ENCODE measurements around the gene RASSF3. TPM values are rescaled to one million over a fixed set of nuclear protein-coding genes. Genes with fewer than 3 reads are reported as not detected.
A peak's percentile ranks its signal among the peaks of the same experiment; 100 is the strongest.

The RASSF3 gene
- total and polyA plus RNA-seq, 2 of the 13 experiments (the other 11 are each of a cell fraction or from before 2014, with no cell fraction given), result 15.5 to 16.0 TPM

- TF ChIP-seq ZNF687 (CRISPR knock-in tag; IDR thresholded peaks at IDR 0.05) (peak; percentile 66), ZBTB46 (CRISPR knock-in tag; IDR thresholded peaks at IDR 0.05; ENCODE audit: borderline replicate concordance) (no peak), MLX (CRISPR knock-in tag; IDR thresholded peaks at IDR 0.05) (peak; percentile 42; the same call in 1 of the 2 replicates), MTA3 (CRISPR knock-in tag; IDR thresholded peaks at IDR 0.05) (no peak), SKIL (CRISPR knock-in tag; IDR thresholded peaks at IDR 0.05; ENCODE audit: borderline replicate concordance) (0 out of 2 replicates have a peak, but pooled peaks have one; percentile 26), PAXIP1 (CRISPR knock-in tag; conservative IDR thresholded peaks at IDR 0.05) (peak; percentile 81), ZNF557 (CRISPR knock-in tag; IDR thresholded peaks at IDR 0.05) (no peak), PPARG (CRISPR knock-in tag; conservative IDR thresholded peaks at IDR 0.05) (peak; percentile 70), HNF1B (CRISPR knock-in tag; IDR thresholded peaks at IDR 0.05) (0 out of 2 replicates have a peak, but pooled peaks have one; percentile 28), CEBPG (CRISPR knock-in tag; IDR thresholded peaks at IDR 0.05) (peak; percentile 41; the same call in 1 of the 2 replicates), SRY (CRISPR knock-in tag; IDR thresholded peaks at IDR 0.05) (no peak), ETV5 (CRISPR knock-in tag; IDR thresholded peaks at IDR 0.05; ENCODE audit: borderline replicate concordance) (peak; percentile 98), E2F1 (CRISPR knock-in tag; IDR thresholded peaks at IDR 0.05) (no peak)
Observed at GRCh38 chr12:64672925-64673409, 62.7 kb downstream of the RASSF3 start (continued).

Measured in HepG2 (cell line).